ENCODE measurements around the gene PRDX4.

- TF ChIP-seq CTCF (conservative IDR thresholded peaks at IDR 0.05; ENCODE audit: low read depth, low read length) (no peak), EZH2 (IDR thresholded peaks at IDR 0.05; ENCODE audit: borderline replicate concordance, low read depth, low read length, poor library complexity, severe bottlenecking) (no peak)
These were observed 2.8 kb upstream of the PRDX4 start for GRCh38 chrX:23664496-23664895.
